ENCODE results near the gene WNT1. TPM values are rescaled to one million over a fixed set of nuclear protein-coding genes. Genes with fewer than 3 reads are reported as not detected.

The WNT1 gene
- total and polyA plus RNA-seq, 9 of the 15 experiments (the other 6 are each of a cell fraction or from before 2014, with no cell fraction given) = not detected

- POLR2A ChIA-PET = interaction anchor here (0.6 to 1.8 kb wide), 4 partner anchors 9 to 113 kb away, joined by 3 to 6 read pairs (median 4); no protein-coding TSS in a partner anchor
- ATAC-seq = no peak
- CTCF ChIA-PET (ENCODE audit: low intra/inter-chr PET ratio) = interaction anchor here (1.2 kb wide), 1 partner anchor 16 kb away, joined by 5 read pairs; no protein-coding TSS in a partner anchor
- Histone ChIP-seq H3K27ac (ENCODE audit: extremely low read depth, low read depth, low read length) (no peak overlapping the region), H3K4me1 (replicated peaks in 1 of 2; ENCODE audit: control insufficient read depth in 2 of 2, insufficient read depth in 2 of 2, low read length in 2 of 2) (peaks cover 10 to 47% of the 10 kb centered on the region in 2 experiments; a peak in 4 of 5 replicates), H2AFZ (ENCODE audit: low read depth, low read length) (no peak overlapping the region), H3K9ac (ENCODE audit: insufficient read depth in 1 of 2, low read depth in 2 of 2, low read length in 2 of 2) (peak overlapping the region in 1 of 2 experiments; percentile 14; a peak in 1 of 4 replicates), H3K9me3 (replicated peaks; ENCODE audit: control insufficient read depth, insufficient read depth, low read depth, low read length) (no peaks in the 10 kb centered on the region), H3K4me3 (no peak overlapping the region), H3K4me2 (ENCODE audit: insufficient read depth, low read length) (no peak overlapping the region), H3K79me2 (ENCODE audit: control insufficient read depth, insufficient read depth, low read length) (no peaks in the 10 kb centered on the region), H3K36me3 (ENCODE audit: control insufficient read depth, insufficient read depth, low read length) (no peaks in the 10 kb centered on the region), H3K9me1 (ENCODE audit: control insufficient read depth, insufficient read depth, low read length) (peaks cover 3% of the 10 kb centered on the region), H3K27me3 (ENCODE audit: control insufficient read depth in 2 of 2, insufficient read depth in 2 of 2, low read length in 2 of 2) (peaks cover 44 to 51% of the 10 kb centered on the region in 2 experiments; a peak in 4 of 5 replicates), H4K20me1 (replicated peaks; ENCODE audit: control insufficient read depth, insufficient read depth, low read length) (no peaks in the 10 kb centered on the region; the same call in none of the 2 replicates)
- no peak for TF ChIP-seq ZNF77 (CRISPR knock-in tag; IDR thresholded peaks at IDR 0.05)
- TF ChIP-seq STAG1 (CRISPR knock-in tag; IDR thresholded peaks at IDR 0.05; ENCODE audit: borderline replicate concordance) = 0 out of 2 replicates have a peak, but pooled peaks have one; percentile 23
- no peak for TF ChIP-seq BRCA1 (IDR thresholded peaks at IDR 0.05)
- no peak for TF ChIP-seq BRCA1 (CRISPR knock-in tag; IDR thresholded peaks at IDR 0.05)
- no peak for TF ChIP-seq ZNF589 (CRISPR knock-in tag; IDR thresholded peaks at IDR 0.05; ENCODE audit: low read depth)
- TF ChIP-seq DNMT1 (IDR thresholded peaks at IDR 0.05) = no peak
- BruUV-seq (replicated peaks) = no TSS peak
- WGBS (ENCODE audit: insufficient coverage, low coverage, missing lambda C conversion rate) = 19% methylated on average over 38 of the region's 45 CpGs
- FAIRE-seq = no peak
- DNase-seq (ENCODE audit: extremely low read depth in 1 of 4, low spot score in 3 of 4) = no peak
- in situ Hi-C loops (cut with MboI) (no loop called here), intact Hi-C loops (cut with micrococcal nuclease) (loop anchor here (10.0 kb wide), 1 partner anchor 366 kb away; the partner anchor contains the start of gene DNAJC22)
Measured at GRCh38 chr12:48978741-48979601, 849 bp downstream of the WNT1 start.

All from K562 (cell line).